Astrocyte (in vitro differentiated cells and primary cell): Measurements from ENCODE around the gene PTPRN2. TPM values are rescaled to one million over a fixed set of nuclear protein-coding genes. Genes with fewer than 3 reads are reported as not detected.

ENCODE experiments used
- DNase-seq: peaks from one replicate; pipeline ENCODE4 v3.0.0-alpha.2; 2010; ENCODE audit warnings: low read depth
- FAIRE-seq: peaks from 2 replicates; lab custom pipeline; 2011; peaks lifted over from hg19 to GRCh38; lab: Jason Lieb, UNC
- H2AFZ ChIP-seq: 2 replicates; pipeline ENCODE4 v1.6.0; 2012; ENCODE audit warnings: low read depth, low read length, inconsistent platforms
- H3K27ac ChIP-seq: 2 replicates; pipeline ENCODE4 v1.5.1; 2011; ENCODE audit warnings: low read depth, low read length, inconsistent platforms
- H3K27me3 ChIP-seq: 2 replicates; pipeline ENCODE4 v1.6.0; 2011; ENCODE audit warnings: low read length, inconsistent platforms; ENCODE audit not compliant: insufficient read depth
- H3K36me3 ChIP-seq: 2 replicates; pipeline ENCODE4 v1.5.1; 2011; ENCODE audit warnings: low read length, inconsistent platforms; ENCODE audit not compliant: insufficient read depth
- H3K4me1 ChIP-seq: 2 replicates; pipeline ENCODE4 v1.5.1; 2011; ENCODE audit warnings: low read length, inconsistent platforms; ENCODE audit not compliant: insufficient read depth
- H3K4me2 ChIP-seq: 2 replicates; pipeline ENCODE4 v1.6.0; 2012; ENCODE audit warnings: low read length, inconsistent platforms
- H3K4me3 ChIP-seq: 2 replicates; pipeline ENCODE4 v1.5.1; 2011; ENCODE audit warnings: low read depth, mild to moderate bottlenecking, low read length, inconsistent platforms; ENCODE audit not compliant: insufficient read depth
- H3K79me2 ChIP-seq: 2 replicates; pipeline ENCODE4 v1.6.0; 2012; ENCODE audit warnings: mild to moderate bottlenecking, low read length, inconsistent platforms; ENCODE audit not compliant: insufficient read depth
- H3K9ac ChIP-seq: 2 replicates; pipeline ENCODE4 v1.6.0; 2012; ENCODE audit warnings: mild to moderate bottlenecking, low read length, inconsistent platforms
- H3K9me3 ChIP-seq: 2 replicates; pipeline ENCODE4 v1.5.1; 2012; ENCODE audit warnings: low read depth, mild to moderate bottlenecking, low read length, inconsistent platforms; ENCODE audit not compliant: insufficient read depth
- H4K20me1 ChIP-seq: 2 replicates; pipeline ENCODE4 v1.6.0; 2012; ENCODE audit warnings: low read length, inconsistent platforms; ENCODE audit not compliant: insufficient read depth
- H3K27ac Mint-ChIP-seq: one replicate; pipeline ENCODE4 v1.8.0; 2021; ENCODE audit warnings: mild to moderate bottlenecking, mixed read lengths; ENCODE audit not compliant: unreplicated experiment
- H3K27me3 Mint-ChIP-seq: one replicate; pipeline ENCODE4 v1.8.0; 2021; ENCODE audit warnings: low read depth, mixed read lengths; ENCODE audit not compliant: unreplicated experiment
- H3K36me3 Mint-ChIP-seq: one replicate; pipeline ENCODE4 v1.8.0; 2021; ENCODE audit warnings: low read depth, mixed read lengths; ENCODE audit not compliant: unreplicated experiment
- H3K4me1 Mint-ChIP-seq: one replicate; pipeline ENCODE4 v1.8.0; 2021; ENCODE audit warnings: low read depth, mixed read lengths; ENCODE audit not compliant: unreplicated experiment
- H3K4me3 Mint-ChIP-seq: one replicate; pipeline ENCODE4 v1.8.0; 2021; ENCODE audit warnings: mild to moderate bottlenecking, moderate library complexity, mixed read lengths; ENCODE audit not compliant: unreplicated experiment
- H3K9me3 Mint-ChIP-seq: one replicate; pipeline ENCODE4 v1.8.0; 2021; ENCODE audit warnings: mild to moderate bottlenecking, mixed read lengths; ENCODE audit not compliant: unreplicated experiment
- EZH2 ChIP-seq: IDR thresholded peaks from 2 replicates; pipeline ENCODE4 v1.6.1; 2012; ENCODE audit warnings: mild to moderate bottlenecking, low read length, inconsistent platforms; ENCODE audit not compliant: insufficient read depth
- total RNA-seq: library from RNA; stranded (reverse); gene quantifications from 2 replicates; pipeline ENCODE4 v1.2.1, GENCODE V29; 2021
- TF ChIP-seq, protein P1 (sequence below): IDR thresholded peaks from 2 replicates; pipeline ENCODE4 v1.5.1; 2011; ENCODE audit warnings: low read depth, mild to moderate bottlenecking, inconsistent platforms, low read length, moderate library complexity; ENCODE audit not compliant: insufficient read depth

Gene PTPRN2
- total RNA-seq, 1 donor from 2014 or later = 0.09 TPM

DNA sequence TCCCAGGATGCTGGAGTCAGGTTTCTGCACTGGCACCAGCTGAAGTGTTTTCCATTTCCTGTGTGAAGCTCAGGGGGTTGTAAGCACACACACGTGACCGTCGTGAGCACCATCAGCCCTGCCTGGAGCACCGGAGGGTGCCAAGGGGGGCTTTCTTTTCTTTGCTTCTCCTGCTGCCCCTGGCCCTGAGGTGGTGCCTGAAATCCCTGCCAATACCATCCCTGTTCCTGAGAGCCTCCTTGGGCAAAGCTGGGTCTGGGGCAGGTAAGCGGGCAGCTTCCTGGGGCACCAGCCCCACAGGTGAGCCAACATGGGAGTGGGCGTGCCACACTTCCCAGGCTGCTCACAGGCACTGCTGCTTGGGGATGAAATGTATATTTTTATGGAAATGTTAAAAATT lies 657.2 kb downstream of the PTPRN2 start:
- Mint-ChIP-seq H3K4me3 (no peak overlapping the region), H3K27ac (no peak overlapping the region), H3K4me1 (no peaks in the 10 kb centered on the region), H3K27me3 (no peaks in the 10 kb centered on the region), H3K9me3 (peaks cover 54% of the 10 kb centered on the region), H3K36me3 (peaks cover 7% of the 10 kb centered on the region)
- FAIRE-seq = no peak
- H3K4me3 ChIP-seq = no peak overlapping the region
- TF ChIP-seq EZH2 = no peak
- TF ChIP-seq, protein P1, sequence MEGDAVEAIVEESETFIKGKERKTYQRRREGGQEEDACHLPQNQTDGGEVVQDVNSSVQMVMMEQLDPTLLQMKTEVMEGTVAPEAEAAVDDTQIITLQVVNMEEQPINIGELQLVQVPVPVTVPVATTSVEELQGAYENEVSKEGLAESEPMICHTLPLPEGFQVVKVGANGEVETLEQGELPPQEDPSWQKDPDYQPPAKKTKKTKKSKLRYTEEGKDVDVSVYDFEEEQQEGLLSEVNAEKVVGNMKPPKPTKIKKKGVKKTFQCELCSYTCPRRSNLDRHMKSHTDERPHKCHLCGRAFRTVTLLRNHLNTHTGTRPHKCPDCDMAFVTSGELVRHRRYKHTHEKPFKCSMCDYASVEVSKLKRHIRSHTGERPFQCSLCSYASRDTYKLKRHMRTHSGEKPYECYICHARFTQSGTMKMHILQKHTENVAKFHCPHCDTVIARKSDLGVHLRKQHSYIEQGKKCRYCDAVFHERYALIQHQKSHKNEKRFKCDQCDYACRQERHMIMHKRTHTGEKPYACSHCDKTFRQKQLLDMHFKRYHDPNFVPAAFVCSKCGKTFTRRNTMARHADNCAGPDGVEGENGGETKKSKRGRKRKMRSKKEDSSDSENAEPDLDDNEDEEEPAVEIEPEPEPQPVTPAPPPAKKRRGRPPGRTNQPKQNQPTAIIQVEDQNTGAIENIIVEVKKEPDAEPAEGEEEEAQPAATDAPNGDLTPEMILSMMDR = no peak
- no peaks in the 10 kb centered on the region for H3K36me3 ChIP-seq
- no peak overlapping the region for H3K9ac ChIP-seq
- H3K27me3 ChIP-seq = no peaks in the 10 kb centered on the region
- H2AFZ ChIP-seq = no peak overlapping the region
- H3K79me2 ChIP-seq = no peaks in the 10 kb centered on the region
- no peak overlapping the region for H3K4me2 ChIP-seq
- no peaks in the 10 kb centered on the region for H3K4me1 ChIP-seq
- H3K27ac ChIP-seq = no peak overlapping the region
- peaks cover 22% of the 10 kb centered on the region for H3K9me3 ChIP-seq
- no peak for DNase-seq
- H4K20me1 ChIP-seq = no peaks in the 10 kb centered on the region

DNA sequence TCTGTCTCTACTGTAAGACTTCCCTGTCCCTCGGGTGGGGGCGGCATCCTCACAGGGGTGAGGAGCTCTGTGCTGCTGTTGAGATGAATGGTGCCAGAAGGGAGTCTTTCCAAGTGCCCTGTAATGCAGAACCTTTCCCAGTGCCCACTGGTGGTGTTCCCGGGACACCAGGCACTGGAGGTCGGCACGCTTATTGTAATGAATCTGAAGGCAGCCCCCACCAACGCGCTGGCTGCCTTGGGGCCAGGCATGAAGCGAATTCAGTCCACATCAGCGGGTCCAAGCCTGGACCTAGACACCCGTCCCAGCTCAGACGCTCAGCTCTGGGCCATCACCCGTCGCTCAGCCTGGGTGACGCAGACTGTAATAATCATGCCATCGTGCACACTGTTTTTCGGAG lies 658.0 kb downstream of the PTPRN2 start:
- Mint-ChIP-seq H3K27me3 (no peaks in the 10 kb centered on the region), H3K4me3 (no peak overlapping the region), H3K9me3 (peaks cover 46% of the 10 kb centered on the region), H3K27ac (no peak overlapping the region), H3K36me3 (peaks cover 7% of the 10 kb centered on the region), H3K4me1 (no peaks in the 10 kb centered on the region)
- no peak overlapping the region for H2AFZ ChIP-seq
- DNase-seq = no peak
- H4K20me1 ChIP-seq = no peaks in the 10 kb centered on the region
- no peak overlapping the region for H3K4me3 ChIP-seq
- no peaks in the 10 kb centered on the region for H3K27me3 ChIP-seq
- H3K4me2 ChIP-seq = no peak overlapping the region
- peaks cover 21% of the 10 kb centered on the region for H3K9me3 ChIP-seq
- H3K9ac ChIP-seq = no peak overlapping the region
- H3K79me2 ChIP-seq = no peaks in the 10 kb centered on the region
- no peak overlapping the region for H3K27ac ChIP-seq
- no peak for FAIRE-seq
- TF ChIP-seq, protein P1 = no peak
- TF ChIP-seq EZH2 = no peak
- no peaks in the 10 kb centered on the region for H3K4me1 ChIP-seq
- no peaks in the 10 kb centered on the region for H3K36me3 ChIP-seq

- Histone ChIP-seq H3K4me3 (no peak overlapping the region), H3K4me2 (no peak overlapping the region), H3K4me1 (no peaks in the 10 kb centered on the region), H4K20me1 (no peaks in the 10 kb centered on the region), H3K79me2 (no peaks in the 10 kb centered on the region), H3K9ac (no peak overlapping the region), H3K36me3 (no peaks in the 10 kb centered on the region), H3K27me3 (no peaks in the 10 kb centered on the region), H3K27ac (no peak overlapping the region), H3K9me3 (peaks cover 15% of the 10 kb centered on the region), H2AFZ (no peak overlapping the region)
- Mint-ChIP-seq H3K4me1 (no peaks in the 10 kb centered on the region), H3K36me3 (peaks cover 7% of the 10 kb centered on the region), H3K27ac (no peak overlapping the region), H3K4me3 (no peak overlapping the region), H3K27me3 (no peaks in the 10 kb centered on the region), H3K9me3 (peaks cover 40% of the 10 kb centered on the region)
- DNase-seq (no peak), FAIRE-seq (no peak)
- TF ChIP-seq, protein P1 = no peak
- TF ChIP-seq EZH2 = no peak
These were observed 658.7 kb downstream of the PTPRN2 start for GRCh38 chr7:157928808-157929425.
